Measurements from ENCODE around the gene MYL9. TPM values are rescaled to one million over a fixed set of nuclear protein-coding genes. Genes with fewer than 3 reads are reported as not detected.
"Not testable (repeated sequence)": the region's sequence is repeated elsewhere in the genome, so short reads cannot be mapped to it uniquely, and the experiment has no call there.

Gene MYL9
- total RNA-seq, 1 donor from 2014 or later: 1,345 TPM

- no peak for TF ChIP-seq CTCF (IDR thresholded peaks at IDR 0.05; ENCODE audit: borderline replicate concordance)
- Histone ChIP-seq H3K4me3 (no peak overlapping the region), H3K4me1 (peaks cover 22% of the 10 kb centered on the region), H3K27me3 (ENCODE audit: low read depth) (no peaks in the 10 kb centered on the region), H3K36me3 (no peaks in the 10 kb centered on the region), H3K9me3 (replicated peaks) (no peaks in the 10 kb centered on the region), H3K27ac (replicated peaks) (no peak overlapping the region)
- intact Hi-C loops (cut with micrococcal nuclease): no loop called here
- no peak for DNase-seq
Observed at GRCh38 chr20:36555248-36555647, 13.9 kb downstream of the MYL9 start.

DNA sequence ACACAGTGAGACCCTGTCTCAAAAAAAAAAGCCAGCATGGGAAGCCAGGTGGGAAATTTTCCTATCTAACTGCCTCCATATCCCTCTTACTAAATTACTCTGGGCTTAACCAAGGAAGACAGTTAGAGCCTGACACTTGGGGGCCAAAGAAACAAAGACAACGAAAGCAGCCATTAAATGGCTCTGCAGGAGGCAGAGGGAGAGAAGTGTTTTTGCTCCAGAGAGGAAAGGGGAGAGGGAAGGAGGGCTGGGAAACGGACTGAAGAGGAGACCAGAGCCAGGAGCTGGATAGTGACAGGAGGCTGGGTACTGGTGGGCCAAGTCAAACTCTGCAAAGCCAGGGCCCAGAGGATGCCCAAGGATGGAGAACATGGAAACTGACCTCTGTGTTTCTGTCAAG is 21.4 kb downstream of the MYL9 start:
- no peaks in the 10 kb centered on the region for H3K27me3 ChIP-seq (ENCODE audit: low read depth)
- H3K9me3 ChIP-seq (replicated peaks): peaks cover 13% of the 10 kb centered on the region
- no peaks in the 10 kb centered on the region for H3K4me1 ChIP-seq
- H3K4me3 ChIP-seq: no peak overlapping the region
- intact Hi-C loops (cut with micrococcal nuclease): no loop called here
- no peak for TF ChIP-seq CTCF (IDR thresholded peaks at IDR 0.05; ENCODE audit: borderline replicate concordance)
- no peaks in the 10 kb centered on the region for H3K36me3 ChIP-seq
- no peak overlapping the region for H3K27ac ChIP-seq (replicated peaks)
- no peak for DNase-seq

DNA sequence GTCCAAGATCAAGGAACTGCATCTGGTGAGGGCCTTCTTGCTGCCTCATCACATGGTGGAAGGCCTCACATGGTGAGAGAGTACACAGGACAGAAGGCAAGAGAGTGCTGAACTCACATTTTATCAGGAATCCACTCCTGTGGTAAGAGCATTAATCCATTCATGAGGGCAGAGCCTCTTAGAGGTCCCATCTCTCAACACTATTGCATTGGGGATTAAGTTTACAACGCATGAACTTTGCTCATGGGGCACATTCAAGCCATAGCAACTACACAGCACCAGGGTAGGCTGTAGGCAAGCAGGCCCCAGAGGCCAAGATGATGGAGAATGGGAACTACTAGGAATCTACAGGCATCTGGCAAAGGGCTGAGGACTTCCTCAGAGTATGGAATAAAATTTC is 22.1 kb downstream of the MYL9 start:
- intact Hi-C loops (cut with micrococcal nuclease): no loop called here
- H3K27me3 ChIP-seq (ENCODE audit: low read depth): no peaks in the 10 kb centered on the region
- no peaks in the 10 kb centered on the region for H3K36me3 ChIP-seq
- DNase-seq: no peak
- H3K27ac ChIP-seq (replicated peaks): no peak overlapping the region
- H3K4me1 ChIP-seq: no peaks in the 10 kb centered on the region
- peaks cover 13% of the 10 kb centered on the region for H3K9me3 ChIP-seq (replicated peaks)
- no peak overlapping the region for H3K4me3 ChIP-seq
- no peak for TF ChIP-seq CTCF (IDR thresholded peaks at IDR 0.05; ENCODE audit: borderline replicate concordance)

DNA sequence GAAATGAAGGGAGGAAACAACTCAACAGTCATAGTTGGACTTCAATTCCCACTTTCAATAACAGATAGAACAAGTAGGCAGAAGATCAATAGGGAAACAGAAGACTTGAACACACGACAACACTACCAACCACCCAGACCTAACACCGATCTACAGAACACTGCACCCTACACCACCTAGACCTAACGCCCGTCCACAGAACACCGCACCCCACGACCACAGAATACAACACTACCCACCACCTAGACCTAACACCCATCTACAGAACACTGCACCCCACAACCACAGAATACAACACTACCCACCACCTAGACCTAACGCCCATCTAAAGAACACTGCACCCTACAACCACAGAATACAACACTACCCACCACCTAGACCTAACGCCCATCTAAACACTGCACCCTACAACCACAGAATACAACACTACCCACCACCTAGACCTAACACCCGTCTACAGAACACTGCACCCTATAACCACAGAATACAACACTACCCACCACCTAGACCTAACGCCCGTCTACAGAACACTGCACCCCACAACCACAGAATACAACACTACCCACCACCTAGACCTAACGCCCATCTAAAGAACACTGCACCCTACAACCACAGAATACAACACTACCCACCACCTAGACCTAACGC is 22.9 kb downstream of the MYL9 start:
- not testable (repeated sequence) for H3K27ac ChIP-seq (replicated peaks); DNase-seq

DNA sequence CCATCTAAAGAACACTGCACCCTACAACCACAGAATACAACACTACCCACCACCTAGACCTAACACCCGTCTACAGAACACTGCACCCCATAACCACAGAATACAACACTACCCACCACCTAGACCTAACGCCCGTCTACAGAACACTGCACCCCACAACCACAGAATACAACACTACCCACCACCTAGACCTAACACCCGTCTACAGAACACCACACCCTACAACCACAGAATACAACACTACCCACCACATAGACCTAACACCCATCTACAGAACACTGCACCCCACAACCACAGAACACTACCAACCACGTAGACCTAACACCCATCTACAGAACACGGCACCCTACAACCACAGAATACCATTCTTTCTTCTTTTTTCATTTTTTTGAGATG is 23.4 kb downstream of the MYL9 start:
- peaks cover 13% of the 10 kb centered on the region for H3K9me3 ChIP-seq (replicated peaks)
- intact Hi-C loops (cut with micrococcal nuclease); H3K4me3 ChIP-seq; H3K27ac ChIP-seq (replicated peaks); H3K27me3 ChIP-seq (ENCODE audit: low read depth); DNase-seq; H3K4me1 ChIP-seq; H3K36me3 ChIP-seq: not testable (repeated sequence)

More for the DNA sequence above, 22.9 kb downstream of the MYL9 start:
- H3K27me3 ChIP-seq (ENCODE audit: low read depth); H3K4me1 ChIP-seq; H3K36me3 ChIP-seq; intact Hi-C loops (cut with micrococcal nuclease); H3K4me3 ChIP-seq: not testable (repeated sequence)
- peaks cover 13% of the 10 kb centered on the region for H3K9me3 ChIP-seq (replicated peaks)

GRCh38 chr20:36565520-36565919 is 24.2 kb downstream of the MYL9 start:
- Histone ChIP-seq H3K4me1 (no peaks in the 10 kb centered on the region), H3K36me3 (no peaks in the 10 kb centered on the region), H3K4me3 (no peak overlapping the region), H3K27me3 (ENCODE audit: low read depth) (no peaks in the 10 kb centered on the region), H3K9me3 (replicated peaks) (peaks cover 13% of the 10 kb centered on the region), H3K27ac (replicated peaks) (no peak overlapping the region)
- intact Hi-C loops (cut with micrococcal nuclease): no loop called here
- DNase-seq: no peak
- no peak for TF ChIP-seq CTCF (IDR thresholded peaks at IDR 0.05; ENCODE audit: borderline replicate concordance)
